ENCODE data around the gene FAM131B.
A peak's percentile ranks its signal among the peaks of the same experiment; 100 is the strongest.

The FAM131B gene

GRCh38 chr7:143382126-143382790, 19.7 kb upstream of the FAM131B start:
- DNase-seq, result no peak

GRCh38 chr7:143381427-143382125, 19.1 kb upstream of the FAM131B start:
- DNase-seq, result no peak

GRCh38 chr7:143380646-143381426, 18.3 kb upstream of the FAM131B start, which contains the start of gene ZYX:
ZYX (plus strand) TSS chr7:143381345; CDS start chr7:143381572, 227 bp downstream.
- DNase-seq, result peak; percentile 90

GRCh38 chr7:143380260-143380645, 17.7 kb upstream of the FAM131B start:
- DNase-seq, result peak; percentile 67

GRCh38 chr7:143379611-143380259, 17.2 kb upstream of the FAM131B start:
- DNase-seq, result no peak

GRCh38 chr7:143376396-143376795, 13.9 kb upstream of the FAM131B start:
- no peak for DNase-seq

GRCh38 chr7:143375298-143376034, 13.0 kb upstream of the FAM131B start:
- no peak for DNase-seq

GRCh38 chr7:143374561-143374960, 12.0 kb upstream of the FAM131B start:
- no peak for DNase-seq

- no peak for DNase-seq
These were observed 10.8 kb upstream of the FAM131B start for GRCh38 chr7:143373255-143373794.

- no peak for DNase-seq
These were observed 9.6 kb upstream of the FAM131B start for GRCh38 chr7:143372070-143372469.

- no peak for DNase-seq
These were observed 7.5 kb upstream of the FAM131B start for GRCh38 chr7:143369678-143370651.

GRCh38 chr7:143368387-143368786, 5.9 kb upstream of the FAM131B start:
- DNase-seq, result no peak

GRCh38 chr7:143367972-143368371, 5.5 kb upstream of the FAM131B start:
- no peak for DNase-seq

- DNase-seq, result no peak
These were observed 764 bp upstream of the FAM131B start for GRCh38 chr7:143363016-143363937.

- no peak for DNase-seq
These were observed 872 bp downstream of the FAM131B start for GRCh38 chr7:143361552-143362130.

- no peak for DNase-seq
These were observed 1.5 kb downstream of the FAM131B start for GRCh38 chr7:143360788-143361551.

GRCh38 chr7:143359771-143360353, 2.7 kb downstream of the FAM131B start:
- no peak for DNase-seq

- DNase-seq, result no peak
These were observed 3.9 kb downstream of the FAM131B start for GRCh38 chr7:143358626-143359025.

All from GOT3 (cell line).